Measurements from ENCODE around the gene METTL1.
"Not testable (repeated sequence)": the region's sequence is repeated elsewhere in the genome, so short reads cannot be mapped to it uniquely, and the experiment has no call there.

METTL1 gene

GRCh38 chr12:57796996-57797395 lies 25.1 kb upstream of the METTL1 start:
- no peak for DNase-seq

GRCh38 chr12:57795354-57795753 lies 23.4 kb upstream of the METTL1 start:
- no peak for DNase-seq

GRCh38 chr12:57793920-57794319 lies 22.0 kb upstream of the METTL1 start:
- no peak for DNase-seq

GRCh38 chr12:57783861-57784260 lies 12.0 kb upstream of the METTL1 start:
- DNase-seq, result no peak

- DNase-seq, result no peak
These were observed 11.5 kb upstream of the METTL1 start for GRCh38 chr12:57783466-57783801.

- DNase-seq, result peak; percentile 95
These were observed 10.9 kb upstream of the METTL1 start, which contains the start of gene TSFM for GRCh38 chr12:57782608-57783465. Gene TSFM (plus strand): TSS chr12:57782787. CDS start chr12:57782802, 15 bp downstream.

- DNase-seq, result no peak
These were observed 10.3 kb upstream of the METTL1 start for GRCh38 chr12:57782243-57782607.

- no peak for DNase-seq
These were observed 9.9 kb upstream of the METTL1 start for GRCh38 chr12:57781801-57782200.

- no peak for DNase-seq
These were observed 9.3 kb upstream of the METTL1 start for GRCh38 chr12:57781244-57781643.

GRCh38 chr12:57780284-57780897 lies 8.5 kb upstream of the METTL1 start:
- DNase-seq, result no peak

GRCh38 chr12:57779736-57780135 lies 7.8 kb upstream of the METTL1 start:
- DNase-seq, result no peak

GRCh38 chr12:57777911-57778310 lies 6.0 kb upstream of the METTL1 start:
- no peak for DNase-seq

GRCh38 chr12:57777367-57777766 lies 5.5 kb upstream of the METTL1 start:
- no peak for DNase-seq

- DNase-seq, result no peak
These were observed 4.3 kb upstream of the METTL1 start for GRCh38 chr12:57776247-57776587.

- DNase-seq, result no peak
These were observed 3.8 kb upstream of the METTL1 start for GRCh38 chr12:57775563-57776246.

- no peak for DNase-seq
These were observed 3.1 kb upstream of the METTL1 start for GRCh38 chr12:57775044-57775443.

GRCh38 chr12:57774634-57775033 lies 2.7 kb upstream of the METTL1 start:
- not testable (repeated sequence) for DNase-seq

- DNase-seq, result peak; percentile 23
These were observed 771 bp upstream of the METTL1 start, which contains the start of gene EEF1AKMT3 for GRCh38 chr12:57772429-57773322. Gene EEF1AKMT3 (plus strand): TSS chr12:57772614. CDS start chr12:57772725, 111 bp downstream.

GRCh38 chr12:57771236-57771872 lies 551 bp downstream of the METTL1 start:
- DNase-seq, result peak; percentile 73

GRCh38 chr12:57770734-57771133 lies 1.2 kb downstream of the METTL1 start:
- no peak for DNase-seq

GRCh38 chr12:57769594-57769993 lies 2.3 kb downstream of the METTL1 start:
- no peak for DNase-seq

- no peak for DNase-seq
These were observed 4.0 kb downstream of the METTL1 start for GRCh38 chr12:57767876-57768275.
